ENCODE results near the gene SARDH. TPM values are rescaled to one million over a fixed set of nuclear protein-coding genes. Genes with fewer than 3 reads are reported as not detected.

The SARDH gene
- total RNA-seq, 1 experiment from 2014 or later = 9.9 TPM

- H3K27me3 ChIP-seq (ENCODE audit: insufficient read depth, low read depth) = peaks cover 100% of the 10 kb centered on the region
- no TSS peak for BruUV-seq (replicated peaks)
- POLR2A ChIA-PET (ENCODE audit: unreplicated experiment) = no interaction called here
- no peak overlapping the region for H3K4me2 ChIP-seq
- H2AFZ ChIP-seq = no peak overlapping the region
- TF ChIP-seq CTCF (conservative IDR thresholded peaks at IDR 0.05) (no peak), EZH2 (IDR thresholded peaks at IDR 0.05; ENCODE audit: low read depth) (no peak)
- no peaks in the 10 kb centered on the region for H3K36me3 ChIP-seq (ENCODE audit: low read depth)
- H3K79me2 ChIP-seq (ENCODE audit: low read depth) = no peaks in the 10 kb centered on the region
- H3K27ac ChIP-seq = no peak overlapping the region
- no peaks in the 10 kb centered on the region; the same call in 1 of the 2 replicates for H4K20me1 ChIP-seq (ENCODE audit: insufficient read depth)
- no peak for DNase-seq
- no peaks in the 10 kb centered on the region for H3F3A ChIP-seq (ENCODE audit: insufficient read depth, low read depth)
- no peak overlapping the region for H3K4me3 ChIP-seq
- no peaks in the 10 kb centered on the region for H3K9me3 ChIP-seq (ENCODE audit: insufficient read depth, low read depth)
- CTCF ChIA-PET = no interaction called here
- no peaks in the 10 kb centered on the region for H3K4me1 ChIP-seq (replicated peaks; ENCODE audit: insufficient read depth)
- intact Hi-C loops (cut with micrococcal nuclease; ENCODE audit: unreplicated experiment) = no loop called here
- no peaks in the 10 kb centered on the region for H3K9me2 ChIP-seq (ENCODE audit: insufficient read depth)
Observed at GRCh38 chr9:133640580-133641395, 97.4 kb downstream of the SARDH start.

- intact Hi-C loops (cut with micrococcal nuclease; ENCODE audit: unreplicated experiment) = no loop called here
- Histone ChIP-seq H3K4me3 (no peak overlapping the region), H4K20me1 (ENCODE audit: insufficient read depth) (no peaks in the 10 kb centered on the region; the same call in 1 of the 2 replicates), H3K9me3 (ENCODE audit: insufficient read depth, low read depth) (no peaks in the 10 kb centered on the region), H3K4me1 (replicated peaks; ENCODE audit: insufficient read depth) (no peaks in the 10 kb centered on the region), H3K4me2 (no peak overlapping the region), H3K27me3 (ENCODE audit: insufficient read depth, low read depth) (peaks cover 100% of the 10 kb centered on the region), H3K27ac (no peak overlapping the region), H3K36me3 (ENCODE audit: low read depth) (no peaks in the 10 kb centered on the region), H3K9me2 (ENCODE audit: insufficient read depth) (no peaks in the 10 kb centered on the region), H2AFZ (no peak overlapping the region), H3K79me2 (ENCODE audit: low read depth) (no peaks in the 10 kb centered on the region), H3F3A (ENCODE audit: insufficient read depth, low read depth) (no peaks in the 10 kb centered on the region)
- BruUV-seq (replicated peaks) = no TSS peak
- POLR2A ChIA-PET (ENCODE audit: unreplicated experiment) = no interaction called here
- DNase-seq = no peak
- no peak for TF ChIP-seq CTCF (conservative IDR thresholded peaks at IDR 0.05)
- no peak for TF ChIP-seq EZH2 (IDR thresholded peaks at IDR 0.05; ENCODE audit: low read depth)
- CTCF ChIA-PET = no interaction called here
Observed at GRCh38 chr9:133640160-133640559, 98.0 kb downstream of the SARDH start.

GRCh38 chr9:133639613-133640012, 98.5 kb downstream of the SARDH start:
- H3K4me3 ChIP-seq = no peak overlapping the region
- POLR2A ChIA-PET (ENCODE audit: unreplicated experiment) = no interaction called here
- no peaks in the 10 kb centered on the region for H3K9me2 ChIP-seq (ENCODE audit: insufficient read depth)
- H3K9me3 ChIP-seq (ENCODE audit: insufficient read depth, low read depth) = no peaks in the 10 kb centered on the region
- no TSS peak for BruUV-seq (replicated peaks)
- H3K4me1 ChIP-seq (replicated peaks; ENCODE audit: insufficient read depth) = no peaks in the 10 kb centered on the region
- intact Hi-C loops (cut with micrococcal nuclease; ENCODE audit: unreplicated experiment) = no loop called here
- no peak for TF ChIP-seq CTCF (conservative IDR thresholded peaks at IDR 0.05)
- TF ChIP-seq EZH2 (IDR thresholded peaks at IDR 0.05; ENCODE audit: low read depth) = no peak
- no peak overlapping the region for H3K27ac ChIP-seq
- H2AFZ ChIP-seq = no peak overlapping the region
- no peaks in the 10 kb centered on the region for H3K36me3 ChIP-seq (ENCODE audit: low read depth)
- no peaks in the 10 kb centered on the region for H3F3A ChIP-seq (ENCODE audit: insufficient read depth, low read depth)
- CTCF ChIA-PET = no interaction called here
- no peak for DNase-seq
- H4K20me1 ChIP-seq (ENCODE audit: insufficient read depth) = no peaks in the 10 kb centered on the region; the same call in 1 of the 2 replicates
- H3K79me2 ChIP-seq (ENCODE audit: low read depth) = no peaks in the 10 kb centered on the region
- H3K27me3 ChIP-seq (ENCODE audit: insufficient read depth, low read depth) = peaks cover 100% of the 10 kb centered on the region
- H3K4me2 ChIP-seq = no peak overlapping the region

All from PC-9 (cell line).